ENCODE data around the gene TRIOBP.

The TRIOBP gene

GRCh38 chr22:37805810-37806277 is 109.0 kb downstream of the TRIOBP start:
- in situ Hi-C loops (cut with MboI; ENCODE audit: low sequenced_read_pairs, unreplicated experiment): no loop called here
- no peak for TF ChIP-seq CTCF (IDR thresholded peaks at IDR 0.05; ENCODE audit: borderline replicate concordance, control extremely low read depth, extremely low read depth, insufficient read depth, missing control alignments)
- no peak for DNase-seq (ENCODE audit: low spot score)

- in situ Hi-C loops (cut with MboI; ENCODE audit: low sequenced_read_pairs, unreplicated experiment): no loop called here
- no peak for DNase-seq (ENCODE audit: low spot score)
- TF ChIP-seq CTCF (IDR thresholded peaks at IDR 0.05; ENCODE audit: borderline replicate concordance, control extremely low read depth, extremely low read depth, insufficient read depth, missing control alignments): no peak
Observed at GRCh38 chr22:37806409-37807333, 109.8 kb downstream of the TRIOBP start.

- in situ Hi-C loops (cut with MboI; ENCODE audit: low sequenced_read_pairs, unreplicated experiment): no loop called here
- TF ChIP-seq CTCF (IDR thresholded peaks at IDR 0.05; ENCODE audit: borderline replicate concordance, control extremely low read depth, extremely low read depth, insufficient read depth, missing control alignments): no peak
- peak; percentile 99 for DNase-seq (ENCODE audit: low spot score)
Observed at GRCh38 chr22:37807410-37808293, 110.8 kb downstream of the TRIOBP start, which contains the start of gene GCAT. Gene GCAT (plus strand): TSS chr22:37807934. CDS start chr22:37807968, 34 bp downstream.

GRCh38 chr22:37808294-37808657 is 111.4 kb downstream of the TRIOBP start:
- in situ Hi-C loops (cut with MboI; ENCODE audit: low sequenced_read_pairs, unreplicated experiment): no loop called here
- no peak for DNase-seq (ENCODE audit: low spot score)
- TF ChIP-seq CTCF (IDR thresholded peaks at IDR 0.05; ENCODE audit: borderline replicate concordance, control extremely low read depth, extremely low read depth, insufficient read depth, missing control alignments): no peak

- in situ Hi-C loops (cut with MboI; ENCODE audit: low sequenced_read_pairs, unreplicated experiment): loop anchor here (10.0 kb wide), 1 partner anchor 155 kb away; no protein-coding TSS in a partner anchor
- no peak for TF ChIP-seq CTCF (IDR thresholded peaks at IDR 0.05; ENCODE audit: borderline replicate concordance, control extremely low read depth, extremely low read depth, insufficient read depth, missing control alignments)
Observed at GRCh38 chr22:37809672-37810333, 113.0 kb downstream of the TRIOBP start.

GRCh38 chr22:37811867-37812266 is 115.0 kb downstream of the TRIOBP start:
- DNase-seq (ENCODE audit: low spot score): no peak
- no peak for TF ChIP-seq CTCF (IDR thresholded peaks at IDR 0.05; ENCODE audit: borderline replicate concordance, control extremely low read depth, extremely low read depth, insufficient read depth, missing control alignments)
- in situ Hi-C loops (cut with MboI; ENCODE audit: low sequenced_read_pairs, unreplicated experiment): loop anchor here (10.0 kb wide), 1 partner anchor 153 kb away; no protein-coding TSS in a partner anchor

More at GRCh38 chr22:37809672-37810333, 113.0 kb downstream of the TRIOBP start:
- no peak for DNase-seq (ENCODE audit: low spot score)
